Inflammatory macrophage treated with lipopolysaccharide for 1 hour (primary cell): ENCODE measurements around the gene FAM124B.
A peak's percentile ranks its signal among the peaks of the same experiment; 100 is the strongest.
"Not testable (repeated sequence)": the region's sequence is repeated elsewhere in the genome, so short reads cannot be mapped to it uniquely, and the experiment has no call there.

ENCODE experiments used
- DNase-seq, 2 donors: peaks; one replicate each; pipeline ENCODE4 v3.0.0-alpha.2; 2020 to 2022

Gene FAM124B

DNA sequence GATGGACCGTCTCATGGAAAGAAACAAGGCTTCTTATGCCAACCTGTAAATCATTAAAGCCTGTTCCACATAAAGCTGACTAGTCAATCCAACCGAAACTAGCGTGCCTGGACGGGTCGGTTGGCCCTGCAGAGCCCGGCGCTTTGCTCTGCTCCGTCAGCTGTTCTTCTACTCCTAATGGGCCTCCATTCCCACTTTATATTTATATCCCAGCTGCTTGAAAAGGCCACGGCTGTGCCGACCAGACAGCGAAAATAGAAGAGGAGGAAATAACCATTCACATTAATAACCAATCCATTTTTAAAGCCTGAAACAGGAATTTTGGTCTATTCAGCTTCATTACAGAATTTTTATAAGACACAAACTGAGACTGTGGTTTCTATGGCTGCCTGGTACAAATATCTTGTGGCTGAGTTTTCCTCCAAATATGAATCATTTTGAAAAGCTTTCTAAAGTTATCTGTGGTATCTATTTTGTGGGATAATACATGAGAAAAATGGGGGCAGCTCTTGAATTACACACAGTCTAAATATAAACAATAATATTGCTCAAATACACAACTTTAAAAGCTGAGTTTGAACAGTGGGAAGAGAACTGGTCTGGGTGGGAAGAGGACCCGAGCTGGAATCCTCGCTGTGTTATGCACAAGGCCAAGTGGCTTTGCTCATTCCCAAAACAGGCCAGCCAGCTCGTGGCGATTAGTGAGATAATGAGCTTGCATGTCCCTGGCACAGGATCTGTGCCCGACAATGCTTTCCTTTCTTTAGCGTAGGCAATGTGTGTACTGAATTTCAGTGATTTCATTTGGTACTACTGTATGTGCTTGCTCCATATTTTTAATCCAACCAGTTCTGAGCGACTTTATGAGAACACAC is 10.5 kb upstream of the FAM124B start:
- no peak for DNase-seq

DNA sequence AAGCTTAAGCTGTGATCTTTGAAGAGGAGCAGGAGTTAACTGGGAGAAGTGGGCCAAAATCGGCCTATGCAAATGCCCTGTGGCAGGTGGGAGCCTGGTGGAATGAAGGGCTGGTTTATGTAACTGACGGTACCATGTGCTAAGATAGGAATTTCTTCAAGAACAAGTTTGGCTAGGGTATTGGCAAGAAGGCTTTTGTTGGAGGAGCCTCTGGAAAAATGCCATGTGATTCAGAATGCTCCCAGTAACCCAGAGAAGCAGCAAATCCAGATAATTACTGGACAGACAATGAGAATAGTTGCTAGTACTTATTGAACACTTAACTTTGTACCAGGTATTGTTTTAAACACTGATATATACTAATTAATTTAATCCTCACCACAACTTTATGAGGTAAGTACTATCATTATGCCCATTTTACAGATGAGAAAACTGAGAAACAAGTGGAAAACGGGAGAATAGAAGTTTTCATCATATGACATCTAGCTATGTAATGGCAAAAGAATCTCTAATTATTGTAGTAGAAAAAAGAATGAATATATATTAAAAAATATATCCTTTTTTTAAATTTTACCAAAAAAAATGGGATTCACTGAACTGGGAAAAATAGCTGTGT is 9.1 kb upstream of the FAM124B start:
- no peak for DNase-seq

DNA sequence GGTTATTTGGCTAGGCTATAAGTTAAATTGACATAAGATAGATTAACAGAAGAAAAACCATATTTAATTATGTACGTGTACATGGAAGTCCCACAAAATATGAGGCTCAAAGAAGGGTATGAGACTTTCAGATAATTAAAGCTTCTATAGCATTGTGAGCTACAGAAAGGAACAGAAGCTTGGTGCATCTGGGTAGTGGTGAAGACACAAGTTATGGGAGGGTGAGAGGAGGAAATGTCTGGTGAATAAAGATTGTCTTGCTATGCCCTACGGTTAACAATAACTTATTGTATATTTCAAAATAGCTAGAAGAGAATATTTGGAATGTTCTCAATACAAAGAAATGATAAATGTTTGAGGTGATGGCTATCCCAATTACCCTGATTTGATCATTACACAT is 6.8 kb upstream of the FAM124B start:
- DNase-seq: no peak

DNA sequence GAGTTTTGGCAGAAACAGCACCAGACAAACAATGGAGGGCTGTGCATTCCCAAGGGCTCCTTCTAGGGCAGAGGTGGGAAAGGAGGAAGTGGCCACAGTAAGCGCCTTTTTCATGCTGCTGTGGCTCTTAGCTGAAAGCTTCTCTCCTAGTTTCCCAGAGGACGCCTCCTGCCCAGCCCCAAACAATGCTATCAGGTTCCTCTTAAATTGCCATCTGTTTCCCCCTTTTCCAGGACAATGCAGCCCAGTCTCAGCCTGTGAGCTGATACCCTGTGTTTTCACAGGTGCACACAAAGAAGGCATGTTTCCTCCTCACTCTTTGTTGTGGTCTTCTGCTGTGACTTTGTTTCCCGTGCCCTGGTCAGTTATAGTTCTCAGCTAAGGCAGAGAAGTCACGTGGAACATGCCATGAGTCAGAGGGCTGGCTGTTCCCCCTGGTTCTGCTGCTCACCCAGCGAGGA is 5.4 kb upstream of the FAM124B start:
- DNase-seq: no peak

DNA sequence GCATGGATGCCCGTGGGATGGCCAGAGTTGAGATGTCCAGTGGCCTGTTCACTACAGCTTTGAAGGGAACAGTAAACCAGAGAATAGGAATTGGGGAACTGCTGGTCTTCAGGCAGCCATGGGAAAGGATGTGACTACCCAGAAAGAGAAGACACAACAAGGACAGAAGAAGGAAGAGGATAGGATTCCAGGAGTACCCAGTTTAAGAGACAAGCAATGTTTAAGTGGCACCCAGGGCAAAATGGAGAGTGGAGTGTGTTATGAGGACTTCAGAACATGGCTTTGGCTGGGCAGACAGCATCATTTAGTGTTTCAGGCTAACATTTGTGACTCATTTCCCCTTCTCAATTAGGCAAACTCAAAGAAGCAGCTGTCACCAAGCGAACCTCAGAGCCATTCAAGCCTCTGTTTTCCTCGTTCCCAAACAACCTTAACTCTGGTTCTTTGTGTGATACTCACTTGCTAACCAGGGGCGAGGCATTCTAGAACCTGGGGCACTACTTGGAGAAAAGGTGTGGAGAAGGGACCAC is 4.0 kb upstream of the FAM124B start:
- DNase-seq: peak; percentile 19 to 34

DNA sequence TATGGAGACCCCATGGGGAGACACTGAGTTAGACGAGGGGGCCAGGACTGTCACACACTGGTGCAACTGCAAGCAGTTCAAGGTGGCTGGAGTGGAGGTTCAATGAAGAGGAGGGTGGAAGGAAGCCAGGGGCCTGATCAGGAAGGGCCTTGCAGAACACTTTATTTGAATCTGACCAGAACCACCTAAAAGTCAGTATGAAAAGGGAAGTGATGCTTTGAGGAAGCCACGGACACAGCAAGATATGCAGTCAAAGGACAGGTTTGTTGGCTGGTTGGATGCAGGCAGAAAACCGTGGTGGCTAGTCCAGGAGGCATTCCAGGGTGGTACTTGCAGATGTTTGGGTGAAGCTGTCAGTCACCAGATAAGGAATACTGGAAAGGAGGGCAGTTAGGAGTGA is 3.5 kb upstream of the FAM124B start:
- no peak for DNase-seq

DNA sequence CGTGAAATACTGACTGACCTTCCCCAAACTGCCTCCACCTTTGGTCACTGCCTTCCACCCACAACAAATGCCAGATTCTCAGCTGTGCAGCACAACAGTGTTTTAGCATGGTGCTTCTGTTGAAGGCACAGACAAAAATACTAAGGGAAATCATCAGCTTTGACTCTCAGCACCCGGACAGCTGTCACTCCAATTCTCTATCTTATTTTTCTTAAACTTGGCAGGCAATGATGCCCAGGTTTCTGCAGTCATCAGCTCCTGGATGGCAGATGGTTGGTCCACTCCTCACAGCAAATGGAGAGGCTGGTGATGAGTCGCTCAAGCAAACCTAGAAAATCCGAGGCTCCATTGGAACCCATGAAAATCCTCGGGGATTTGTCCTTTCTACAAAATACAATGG is 2.9 kb upstream of the FAM124B start:
- no peak for DNase-seq

DNA sequence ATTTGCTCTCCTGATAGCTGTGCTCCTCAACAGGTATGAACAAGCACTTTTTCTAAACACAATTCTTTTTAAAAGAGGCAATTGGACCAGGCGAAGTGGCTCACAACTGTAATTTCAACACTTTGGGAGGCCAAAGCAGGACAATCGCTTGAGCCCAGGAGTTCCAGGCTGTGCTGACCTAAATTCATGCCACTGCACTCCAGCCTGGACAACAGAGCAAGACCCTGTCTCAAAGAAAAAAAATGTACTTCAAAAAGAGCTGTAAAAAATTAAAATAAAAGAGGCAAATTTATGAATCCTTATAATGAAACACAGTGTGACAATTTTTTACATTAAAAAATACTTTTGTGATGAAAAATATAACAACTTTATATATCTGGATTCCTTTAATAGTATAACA is 1.8 kb upstream of the FAM124B start:
- DNase-seq: no peak

DNA sequence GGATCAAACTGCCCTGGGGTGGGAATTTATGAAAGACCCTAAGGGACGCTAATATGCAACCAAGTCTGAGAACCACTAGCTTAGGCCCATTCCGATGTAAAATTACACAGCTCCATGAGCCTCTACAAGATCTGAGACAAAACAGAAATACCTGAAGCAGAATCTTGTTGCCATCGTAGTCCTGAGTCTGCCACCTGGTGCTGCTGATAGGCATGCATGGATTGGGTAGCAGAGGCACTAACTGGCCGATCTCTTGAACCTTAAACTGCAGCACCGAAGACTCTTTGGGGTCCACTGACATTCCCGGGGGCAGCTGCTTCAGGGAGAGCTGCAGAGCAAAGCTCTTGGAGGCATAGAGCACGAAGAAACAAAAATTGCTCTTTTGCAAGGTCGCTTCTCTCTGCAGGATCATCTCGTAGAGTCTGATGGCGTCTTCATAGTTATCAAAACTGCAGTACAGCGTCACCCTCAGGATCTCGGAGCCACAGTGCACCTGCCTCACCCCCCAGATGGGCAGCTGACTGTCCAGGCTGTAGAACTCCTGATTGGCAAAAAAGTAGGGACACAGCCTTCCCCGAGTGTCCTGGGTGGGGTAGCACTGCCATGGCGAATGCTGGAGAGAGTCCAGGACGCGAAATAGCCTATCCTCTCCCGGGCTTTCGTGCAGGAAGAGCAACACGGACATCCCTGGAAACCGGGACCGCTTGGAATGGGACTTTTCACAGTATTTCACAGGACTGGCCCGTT is 848 bp downstream of the FAM124B start:
- no peak for DNase-seq

DNA sequence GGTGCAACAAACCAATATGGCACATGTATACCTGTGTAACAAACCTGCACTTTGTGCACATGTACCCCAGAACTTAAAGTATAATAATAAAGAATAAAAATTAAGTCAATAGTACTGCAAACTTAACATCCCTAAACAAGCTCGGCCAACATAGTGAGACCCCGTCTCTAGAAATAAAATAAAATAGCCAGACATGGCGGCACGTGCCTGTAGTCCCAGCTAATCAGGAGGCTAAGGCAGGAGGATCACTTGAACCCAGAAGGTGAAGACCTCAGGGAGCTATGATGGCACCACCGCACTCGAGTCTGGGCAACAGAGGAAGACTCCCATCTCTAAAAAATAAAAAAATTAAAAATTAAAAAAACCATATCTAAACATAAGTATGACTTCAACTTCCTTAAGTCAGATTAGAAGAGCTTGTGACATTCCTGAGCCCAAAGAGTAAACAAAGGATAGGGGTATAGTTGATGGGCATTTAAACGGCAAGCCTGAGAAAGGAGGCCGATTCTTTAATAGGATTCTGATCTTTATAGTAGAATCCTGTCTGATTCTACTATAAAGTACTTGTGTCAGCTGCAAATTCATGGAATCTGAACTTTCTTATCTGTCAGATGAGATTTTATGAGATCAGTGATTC is 1.6 kb downstream of the FAM124B start:
- DNase-seq: no peak

DNA sequence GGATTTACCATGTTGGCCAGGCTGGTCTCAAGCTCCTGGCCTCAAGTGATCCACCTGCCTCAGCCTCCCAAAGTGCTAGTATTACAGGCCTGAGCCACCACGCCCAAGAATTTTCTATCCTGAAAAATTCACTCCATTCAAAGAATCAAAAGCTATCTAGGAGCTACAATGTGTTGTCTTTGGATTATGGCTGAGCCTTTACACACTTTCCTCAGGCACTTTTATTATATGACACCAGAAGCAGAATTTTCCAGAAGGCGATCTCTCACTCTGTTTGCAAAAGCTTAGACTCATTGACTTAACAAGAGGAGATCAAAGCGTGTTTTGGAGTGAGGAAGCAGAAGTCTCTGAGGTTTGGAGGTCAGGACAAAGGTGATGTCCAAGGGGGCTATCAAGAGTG is 3.6 kb downstream of the FAM124B start:
- no peak for DNase-seq

DNA sequence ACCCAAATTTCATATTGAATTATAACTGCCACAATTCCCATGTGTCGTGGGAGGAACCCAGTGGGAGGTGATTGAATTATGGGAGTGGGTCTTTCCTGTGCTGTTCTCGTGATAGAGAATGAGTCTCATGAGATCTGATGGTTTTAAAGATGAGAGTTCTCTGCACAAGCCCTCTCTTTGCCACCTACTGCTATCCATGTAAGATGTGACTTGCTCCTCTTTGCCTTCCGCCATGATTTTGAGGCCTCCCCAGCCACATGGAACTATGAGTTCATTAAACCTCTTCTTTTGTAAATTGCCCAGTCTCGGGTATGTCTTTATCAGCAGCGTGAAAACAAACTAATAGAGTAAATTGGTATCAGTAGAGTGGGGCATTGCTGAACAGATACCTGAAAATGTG is 4.8 kb downstream of the FAM124B start:
- DNase-seq: not testable (repeated sequence)

DNA sequence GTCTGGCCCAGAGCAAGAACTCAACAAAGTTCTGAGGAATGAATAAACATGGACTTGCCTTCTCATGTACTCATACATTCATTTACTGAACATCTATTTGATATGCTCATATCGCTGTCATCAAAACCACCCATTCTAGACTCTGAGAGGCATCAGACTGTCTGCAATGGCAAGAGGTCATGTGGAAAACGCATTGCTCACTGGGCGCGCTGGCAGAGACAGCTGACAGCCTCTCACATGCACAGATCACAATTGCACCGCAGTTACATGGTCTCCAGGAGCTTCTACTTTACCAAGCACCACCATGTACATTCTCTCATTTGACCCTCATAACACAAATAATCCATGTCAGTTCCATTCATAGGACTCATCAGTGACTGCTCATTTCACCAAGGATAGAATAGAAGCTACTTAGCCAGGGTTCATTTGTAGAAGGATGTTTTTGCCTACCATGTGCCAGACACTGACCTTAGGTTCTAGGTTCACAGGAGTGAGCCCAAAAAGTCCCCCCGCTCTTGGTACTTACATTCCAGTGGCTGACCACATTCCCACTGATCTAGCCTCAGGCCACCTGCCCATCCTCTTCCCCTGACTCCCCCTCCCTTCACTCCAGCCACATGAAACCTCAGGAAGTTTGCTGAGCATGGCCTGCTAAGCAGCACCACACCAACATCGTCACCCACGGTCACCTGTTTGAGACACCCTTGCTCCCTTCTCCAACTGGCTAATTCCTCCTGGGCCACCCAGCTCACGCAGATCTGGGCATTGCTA is 6.1 kb downstream of the FAM124B start:
- no peak for DNase-seq

DNA sequence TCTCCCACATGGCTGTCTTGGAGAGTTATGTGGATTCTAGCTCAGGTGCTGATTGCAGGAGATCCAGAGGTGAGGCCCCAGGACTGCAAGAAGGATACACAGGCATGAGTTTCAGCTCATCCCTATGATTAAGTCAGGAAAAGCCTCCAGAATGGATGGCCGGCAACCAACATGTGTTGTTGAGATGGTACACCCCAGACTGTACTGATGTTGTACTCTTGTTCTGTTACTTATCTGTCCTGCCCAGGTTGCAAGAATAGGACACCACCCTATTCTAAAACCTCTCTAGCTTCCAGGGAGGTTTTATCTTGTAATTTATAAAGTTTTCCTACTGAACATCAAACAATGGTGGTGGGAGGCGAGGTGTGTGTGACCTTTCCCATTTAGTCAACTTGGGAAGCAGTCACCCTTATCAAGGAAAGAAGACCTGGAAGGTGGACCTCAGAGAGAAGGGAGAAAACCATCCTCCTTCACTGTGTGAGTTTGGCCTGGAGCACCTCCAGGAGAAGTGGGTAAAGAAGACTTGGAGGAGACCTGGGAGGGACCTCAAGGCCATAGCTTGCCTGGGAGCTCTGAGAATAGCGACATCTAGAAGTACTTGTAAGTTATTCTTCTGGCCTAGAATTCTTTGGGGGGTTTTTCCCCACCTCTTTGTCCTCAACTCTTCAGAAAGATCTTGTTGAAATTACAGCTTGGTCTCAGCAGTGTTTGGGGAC is 8.6 kb downstream of the FAM124B start:
- no peak for DNase-seq

DNA sequence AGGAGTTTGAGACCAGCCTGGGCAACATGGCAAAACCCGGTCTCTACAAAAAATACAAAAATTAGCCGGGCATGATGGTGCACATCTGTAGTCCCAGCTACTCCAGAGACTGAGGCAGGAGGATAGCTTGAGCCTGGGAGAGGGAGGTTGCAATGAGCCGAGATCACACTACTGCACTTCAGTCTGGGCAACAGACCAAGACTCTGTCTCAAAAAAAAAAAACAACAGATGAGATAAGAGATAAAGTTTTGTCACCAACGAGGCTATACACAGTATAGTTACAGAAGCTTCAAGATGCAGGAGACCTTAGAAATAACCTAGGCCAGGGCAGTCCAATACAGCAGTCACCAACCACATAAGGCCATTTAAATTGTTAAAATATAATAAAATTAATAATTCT is 9.4 kb downstream of the FAM124B start:
- DNase-seq: no peak

DNA sequence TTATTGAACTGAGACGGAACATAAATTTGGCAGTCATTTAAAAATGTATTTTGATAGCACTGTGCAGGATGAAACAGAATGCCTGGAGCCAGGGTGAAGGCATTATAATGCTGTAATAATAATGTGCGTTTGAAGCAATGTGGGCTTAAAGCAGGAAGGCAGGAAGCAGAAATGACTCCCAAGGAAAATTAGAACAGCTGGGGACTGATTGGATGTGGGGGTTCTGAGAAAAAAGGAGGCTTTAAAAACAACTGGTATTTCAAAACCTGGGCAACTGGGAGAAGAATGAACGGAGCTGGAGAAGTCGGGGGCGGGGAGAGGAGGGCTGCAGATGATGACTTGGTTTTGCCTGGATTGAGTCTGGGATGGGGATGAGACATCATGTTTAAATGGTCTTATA is 12.6 kb downstream of the FAM124B start:
- DNase-seq: no peak

DNA sequence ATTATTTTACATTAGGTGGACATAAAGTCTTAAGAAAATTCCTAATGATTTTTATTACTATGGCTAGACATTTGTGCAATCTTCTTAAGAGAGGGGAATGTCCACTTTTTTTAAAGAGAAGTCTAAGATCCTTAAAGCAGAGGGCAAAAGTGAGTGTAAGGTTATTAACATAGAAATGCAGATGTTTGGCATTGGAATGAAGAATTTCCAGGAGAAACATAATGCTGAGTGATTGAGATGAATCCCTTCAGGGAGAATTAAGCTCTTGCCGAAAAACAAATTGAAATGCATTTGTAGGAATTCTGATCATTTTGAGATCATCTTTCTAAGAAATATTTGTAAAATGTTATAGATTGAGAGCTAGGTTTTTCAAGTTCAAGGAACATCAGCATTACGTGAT is 15.0 kb downstream of the FAM124B start:
- no peak for DNase-seq

DNA sequence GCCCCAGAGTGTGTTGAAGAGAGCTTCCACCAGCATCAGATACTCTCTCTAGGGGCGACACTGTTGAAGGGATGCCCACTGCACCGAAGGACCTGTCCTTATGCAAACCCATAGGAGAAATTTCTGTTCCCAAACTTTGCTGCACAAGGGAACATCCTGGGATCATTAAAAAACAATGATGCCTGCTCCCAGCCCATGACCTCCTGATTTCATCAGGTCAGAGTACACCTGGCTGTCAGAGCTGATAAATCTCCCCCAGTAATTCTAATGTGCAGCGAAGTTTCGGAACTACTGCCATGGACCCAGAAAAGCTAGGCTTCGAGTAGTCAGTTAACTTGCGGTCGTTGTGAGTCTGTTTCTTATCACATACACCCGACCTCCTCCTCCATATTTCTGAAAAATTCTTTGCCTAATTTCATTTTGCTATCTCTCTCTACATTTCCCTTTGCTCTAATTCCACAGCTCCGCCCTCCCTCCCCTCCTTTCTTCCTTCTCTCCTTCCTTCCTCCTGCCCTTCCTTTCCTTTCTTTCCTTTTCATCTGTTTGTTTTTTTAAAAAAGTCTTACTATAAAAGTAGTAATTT is 18.8 kb downstream of the FAM124B start:
- DNase-seq: no peak

DNA sequence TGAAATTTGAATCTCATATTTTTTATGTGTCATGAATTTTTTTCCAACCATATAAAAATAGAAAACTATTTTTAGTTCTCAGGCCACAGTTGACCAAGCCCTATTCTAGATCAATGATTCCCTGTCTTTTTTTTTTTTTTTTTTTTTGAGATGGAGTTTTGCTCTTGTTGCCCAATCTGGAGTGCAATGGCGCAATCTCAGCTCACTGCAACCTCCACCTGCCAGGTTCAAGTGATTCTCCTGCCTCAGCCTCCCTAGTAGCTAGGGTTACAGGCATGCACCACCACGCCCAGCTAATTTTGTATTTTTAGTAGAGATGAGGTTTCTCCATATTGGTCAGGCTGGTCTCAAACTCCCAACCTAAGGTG is 19.6 kb downstream of the FAM124B start:
- not testable (repeated sequence) for DNase-seq

DNA sequence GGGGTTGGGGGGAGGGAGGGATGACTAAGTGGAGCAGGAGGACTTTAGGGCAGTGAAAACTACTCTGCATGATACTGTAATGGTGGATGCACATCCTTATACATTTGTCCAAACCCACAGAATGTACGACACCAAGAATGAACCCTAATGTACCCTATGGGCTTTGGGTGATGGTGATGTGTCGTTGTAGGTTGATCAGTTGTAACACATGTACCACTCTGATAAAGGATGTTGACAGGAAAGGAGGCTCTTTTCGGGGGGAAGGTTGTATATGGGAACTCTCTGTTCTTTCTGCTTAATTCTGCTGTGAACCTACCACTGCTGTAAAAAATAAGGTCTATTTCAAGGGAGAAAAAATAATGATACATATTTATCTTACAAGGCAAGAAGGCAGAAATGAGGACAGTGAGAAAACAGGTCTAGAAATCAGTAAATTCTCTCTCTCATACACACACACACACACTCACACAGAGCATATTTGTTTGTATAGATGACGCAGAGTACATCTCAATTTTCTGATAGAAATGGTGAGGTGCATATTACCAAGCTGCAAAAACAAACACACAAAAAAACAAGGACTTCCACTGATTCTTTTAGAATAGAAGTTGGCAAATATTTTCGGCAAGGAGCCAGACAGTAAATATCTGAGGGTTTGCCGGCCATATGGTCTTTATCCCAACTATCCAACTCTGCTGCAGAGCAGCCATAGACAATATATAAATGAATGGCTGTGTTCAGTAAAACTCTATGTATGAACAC is 20.2 kb downstream of the FAM124B start:
- no peak for DNase-seq
